OCI-LY7 (cell line): ENCODE results near the gene POMC.

Experiments used
- CTCF ChIP-seq: fragments of 200-600 bp; sonication (generic); conservative IDR thresholded peaks from 2 replicates; pipeline ENCODE4 v1.5.1; 2014; ENCODE audit warnings: mild to moderate bottlenecking, antibody characterized with exemption, low read length, moderate library complexity, mixed read lengths
- EZH2phosphoT487 ChIP-seq: fragments of 200-600 bp; sonication (generic); IDR thresholded peaks from 2 replicates; pipeline ENCODE4 v1.6.1; 2018; ENCODE audit warnings: low read depth, borderline replicate concordance, mild to moderate bottlenecking, mixed run types, antibody characterized with exemption, low read length, moderate library complexity, mixed read lengths

DNA sequence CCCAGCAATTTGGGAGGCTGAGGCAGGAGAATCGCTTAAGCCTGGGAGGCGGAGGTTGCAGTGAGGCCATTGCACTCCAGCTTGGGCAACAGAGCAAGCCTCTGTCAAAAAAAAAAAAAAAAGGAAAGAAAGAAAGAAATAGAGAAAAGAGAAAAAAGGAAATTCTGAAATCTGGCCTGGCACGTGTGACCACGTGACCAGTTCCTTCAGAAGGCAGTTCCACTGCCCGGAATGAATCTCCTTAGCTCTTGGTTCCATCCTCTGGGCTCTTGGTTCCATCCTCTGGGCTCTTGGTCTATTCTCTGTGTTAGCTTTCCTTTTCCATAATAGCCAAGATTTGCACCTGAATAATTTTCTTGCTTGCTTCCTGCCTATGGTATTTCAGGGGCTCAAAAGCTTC, 5.3 kb upstream of the POMC start:
- no peak for TF ChIP-seq CTCF
- TF ChIP-seq EZH2phosphoT487, result no peak
